Measurements from ENCODE around the gene SUN2.
A peak's percentile ranks its signal among the peaks of the same experiment; 100 is the strongest.

SUN2 gene

GRCh38 chr22:38700789-38701628 is 54.8 kb downstream of the SUN2 start, which contains the start of gene JOSD1:
Gene JOSD1, minus strand, starts transcription at chr22:38700943. Its CDS starts 956 bp downstream, at chr22:38699987.
- H2AFZ ChIP-seq (ENCODE audit: low read depth, low read length): peak within 1 kb of the TSS; percentile 93

GRCh38 chr22:38700270-38700788 is 55.5 kb downstream of the SUN2 start:
- H3K79me2 ChIP-seq (ENCODE audit: low read length): peaks cover 47% of the 10 kb centered on the region
- no peak for TF ChIP-seq EZH2phosphoT487 (IDR thresholded peaks at IDR 0.05; ENCODE audit: low read depth)
- TF ChIP-seq CTCF (IDR thresholded peaks at IDR 0.05; ENCODE audit: low read depth, low read length): no peak
- no peaks in the 10 kb centered on the region for H3K27me3 ChIP-seq (ENCODE audit: low read depth, low read length)
- H3K9ac ChIP-seq (ENCODE audit: low read length): peak overlapping the region; percentile 94
- H2AFZ ChIP-seq (ENCODE audit: low read depth, low read length): peak overlapping the region; percentile 47
- H3K4me3 ChIP-seq (ENCODE audit: low read length): peak overlapping the region; percentile 92
- no peaks in the 10 kb centered on the region for H4K20me1 ChIP-seq (ENCODE audit: insufficient read depth, low read length)
- H3K27ac ChIP-seq (ENCODE audit: low read length): peak overlapping the region; percentile 47
- peaks cover 15% of the 10 kb centered on the region for H3K36me3 ChIP-seq (replicated peaks; ENCODE audit: low read depth, low read length)
- H3K4me2 ChIP-seq (ENCODE audit: low read length): peak overlapping the region; percentile 96
- peaks cover 24% of the 10 kb centered on the region for H3K4me1 ChIP-seq (ENCODE audit: low read length)
- H3K9me3 ChIP-seq (ENCODE audit: insufficient read depth, low read length): no peaks in the 10 kb centered on the region

More at GRCh38 chr22:38700789-38701628, 54.8 kb downstream of the SUN2 start, which contains the start of gene JOSD1:
- Histone ChIP-seq H3K79me2 (ENCODE audit: low read length) (peaks cover 47% of the 10 kb centered on the region), H3K27me3 (ENCODE audit: low read depth, low read length) (no peaks in the 10 kb centered on the region), H4K20me1 (ENCODE audit: insufficient read depth, low read length) (no peaks in the 10 kb centered on the region), H3K27ac (ENCODE audit: low read length) (peak within 1 kb of the TSS; percentile 50), H3K4me2 (ENCODE audit: low read length) (peak within 1 kb of the TSS; percentile 96), H3K36me3 (replicated peaks; ENCODE audit: low read depth, low read length) (peaks cover 15% of the 10 kb centered on the region), H3K4me1 (ENCODE audit: low read length) (peaks cover 24% of the 10 kb centered on the region), H3K9me3 (ENCODE audit: insufficient read depth, low read length) (no peaks in the 10 kb centered on the region), H3K9ac (ENCODE audit: low read length) (peak within 1 kb of the TSS; percentile 94), H3K4me3 (ENCODE audit: low read length) (peak within 1 kb of the TSS; percentile 92)
- TF ChIP-seq EZH2phosphoT487 (IDR thresholded peaks at IDR 0.05; ENCODE audit: low read depth): no peak
- TF ChIP-seq CTCF (IDR thresholded peaks at IDR 0.05; ENCODE audit: low read depth, low read length): no peak; the same call in 1 of the 2 replicates

GRCh38 chr22:38699784-38700183 is 56.0 kb downstream of the SUN2 start:
- Histone ChIP-seq H3K27ac (ENCODE audit: low read length) (no peak overlapping the region), H4K20me1 (ENCODE audit: insufficient read depth, low read length) (no peaks in the 10 kb centered on the region), H3K9ac (ENCODE audit: low read length) (peak overlapping the region; percentile 94), H3K9me3 (ENCODE audit: insufficient read depth, low read length) (no peaks in the 10 kb centered on the region), H3K27me3 (ENCODE audit: low read depth, low read length) (no peaks in the 10 kb centered on the region), H3K4me3 (ENCODE audit: low read length) (peak overlapping the region; percentile 92), H3K36me3 (replicated peaks; ENCODE audit: low read depth, low read length) (peaks cover 19% of the 10 kb centered on the region), H3K4me1 (ENCODE audit: low read length) (peaks cover 23% of the 10 kb centered on the region), H3K4me2 (ENCODE audit: low read length) (peak overlapping the region; percentile 96), H3K79me2 (ENCODE audit: low read length) (peaks cover 51% of the 10 kb centered on the region), H2AFZ (ENCODE audit: low read depth, low read length) (no peak overlapping the region)
- TF ChIP-seq CTCF (IDR thresholded peaks at IDR 0.05; ENCODE audit: low read depth, low read length): no peak
- no peak for TF ChIP-seq EZH2phosphoT487 (IDR thresholded peaks at IDR 0.05; ENCODE audit: low read depth)

GRCh38 chr22:38699143-38699542 is 56.7 kb downstream of the SUN2 start:
- peak overlapping the region; percentile 92 for H3K4me3 ChIP-seq (ENCODE audit: low read length)
- no peaks in the 10 kb centered on the region for H4K20me1 ChIP-seq (ENCODE audit: insufficient read depth, low read length)
- H3K36me3 ChIP-seq (replicated peaks; ENCODE audit: low read depth, low read length): peaks cover 22% of the 10 kb centered on the region
- peaks cover 53% of the 10 kb centered on the region for H3K79me2 ChIP-seq (ENCODE audit: low read length)
- TF ChIP-seq CTCF (IDR thresholded peaks at IDR 0.05; ENCODE audit: low read depth, low read length): no peak
- TF ChIP-seq EZH2phosphoT487 (IDR thresholded peaks at IDR 0.05; ENCODE audit: low read depth): no peak
- H3K9me3 ChIP-seq (ENCODE audit: insufficient read depth, low read length): no peaks in the 10 kb centered on the region
- no peak overlapping the region for H2AFZ ChIP-seq (ENCODE audit: low read depth, low read length)
- no peak overlapping the region for H3K9ac ChIP-seq (ENCODE audit: low read length)
- H3K27ac ChIP-seq (ENCODE audit: low read length): no peak overlapping the region
- H3K4me2 ChIP-seq (ENCODE audit: low read length): peak overlapping the region; percentile 96
- H3K4me1 ChIP-seq (ENCODE audit: low read length): peaks cover 18% of the 10 kb centered on the region
- no peaks in the 10 kb centered on the region for H3K27me3 ChIP-seq (ENCODE audit: low read depth, low read length)
